HepG2 (cell line): ENCODE results near the gene INHA. TPM values are rescaled to one million over a fixed set of nuclear protein-coding genes. Genes with fewer than 3 reads are reported as not detected.

Experiments
- ATF7 ChIP-seq, 2 experiments: fragments of 450-650 bp in 1 of 2; sonication (generic) in 1 of 2; formaldehyde crosslinking in 1 of 2; IDR thresholded peaks; 2 replicates each; pipeline versions ENCODE4 v1.4.0 to v1.6.1; 2016 to 2020; ENCODE audit warnings: antibody characterized with exemption in 1 of 2, mild to moderate bottlenecking in 1 of 2, missing genetic modification reagents in 1 of 2
- GMEB1 ChIP-seq: sonication (generic); formaldehyde crosslinking; IDR thresholded peaks from 2 replicates; pipeline ENCODE4 v1.5.1; 2020; ENCODE audit warnings: missing genetic modification reagents, mild to moderate bottlenecking, borderline replicate concordance
- HINFP ChIP-seq: sonication (generic); formaldehyde crosslinking; IDR thresholded peaks from 2 replicates; pipeline ENCODE4 v1.4.0; 2020; ENCODE audit warnings: low read depth, mild to moderate bottlenecking, missing genetic modification reagents
- MXD3 ChIP-seq: IDR thresholded peaks from 2 replicates; pipeline ENCODE4 v1.6.1; 2016; ENCODE audit warnings: mild to moderate bottlenecking, missing biosample characterization, missing genetic modification reagents
- NCOR1 ChIP-seq: fragments of 200-600 bp; sonication (generic); IDR thresholded peaks from 2 replicates; pipeline ENCODE4 v1.7.0; 2017; ENCODE audit warnings: antibody characterized with exemption, low read length, borderline replicate concordance
- NR2C2 ChIP-seq: sonication (generic); formaldehyde crosslinking; IDR thresholded peaks from 2 replicates; pipeline ENCODE4 v1.4.0; 2020; ENCODE audit warnings: missing genetic modification reagents, mild to moderate bottlenecking, moderate library complexity, borderline replicate concordance
- NR3C1 ChIP-seq: sonication (generic); formaldehyde crosslinking; IDR thresholded peaks from 2 replicates; pipeline ENCODE4 v1.4.0; 2020; ENCODE audit warnings: missing genetic modification reagents
- POLR2AphosphoS2 ChIP-seq: IDR thresholded peaks from 2 replicates; pipeline ENCODE4 v1.6.1; 2011; ENCODE audit warnings: low read depth, low read length, improper control_type of control experiment
- PPARG ChIP-seq: conservative IDR thresholded peaks from 2 replicates; pipeline ENCODE4 v1.6.1; 2016; ENCODE audit warnings: missing biosample characterization, missing genetic modification reagents
- SP5 ChIP-seq: IDR thresholded peaks from 2 replicates; pipeline ENCODE4 v1.6.1; 2016; ENCODE audit warnings: low read depth, borderline replicate concordance
- TEAD3 ChIP-seq: optimal IDR thresholded peaks from 2 replicates; pipeline ENCODE3; 2016; ENCODE audit warnings: borderline replicate concordance
- TFDP2 ChIP-seq: sonication (generic); formaldehyde crosslinking; IDR thresholded peaks from 2 replicates; pipeline ENCODE4 v1.4.0; 2020; ENCODE audit warnings: missing genetic modification reagents
- ZNF34 ChIP-seq: sonication (generic); formaldehyde crosslinking; IDR thresholded peaks from 2 replicates; pipeline ENCODE4 v1.4.0; 2020; ENCODE audit warnings: mild to moderate bottlenecking, missing genetic modification reagents, borderline replicate concordance
- ZNF629 ChIP-seq: sonication (generic); formaldehyde crosslinking; conservative IDR thresholded peaks from 2 replicates; pipeline ENCODE4 v1.5.0; 2020; ENCODE audit warnings: missing genetic modification reagents
- ZNF687 ChIP-seq: sonication (generic); formaldehyde crosslinking; IDR thresholded peaks from 2 replicates; pipeline ENCODE4 v1.5.1; 2020; ENCODE audit warnings: mild to moderate bottlenecking, missing genetic modification reagents, moderate library complexity
- ZNF691 ChIP-seq: sonication (generic); formaldehyde crosslinking; IDR thresholded peaks from 2 replicates; pipeline ENCODE4 v1.4.0; 2020; ENCODE audit warnings: missing genetic modification reagents, low read depth, mild to moderate bottlenecking, borderline replicate concordance
- ZNF747 ChIP-seq: sonication (generic); formaldehyde crosslinking; IDR thresholded peaks from 2 replicates; pipeline ENCODE4 v1.8.1; 2023; ENCODE audit warnings: missing genetic modification reagents, mild to moderate bottlenecking, borderline replicate concordance
- polyA plus RNA-seq, 8 experiments: library from polyadenylated mRNA; depleted of rRNA in 3 of 8; stranded (reverse) in 7 of 8; unstranded in 1 of 8; fragments of >200 nt; fragmentation: Illumina TruSeq in 4 of 8; extraction: Trizol in 4 of 8; gene quantifications; 2 replicates each; pipeline versions ENCODE4 v1.2.1 to v1.2.3, GENCODE V29; 2011 to 2016; ENCODE audit warnings: low read depth in 4 of 8, missing spikeins in 1 of 8, mixed read lengths in 1 of 8; ENCODE audit not compliant: insufficient read depth in 1 of 8
- total RNA-seq, 5 experiments: library from RNA; depleted of rRNA; stranded (reverse); fragments of >200 nt; fragmentation: Illumina TruSeq; extraction: Trizol; gene quantifications; 2 replicates each; pipeline ENCODE4 v1.2.3, GENCODE V29; 2016; ENCODE audit warnings: low read depth in 1 of 5

Gene INHA
- total and polyA plus RNA-seq, 2 of the 13 experiments (the other 11 are each of a cell fraction or from before 2014, with no cell fraction given) = 4.1 to 15.2 TPM

GRCh38 chr2:219576505-219577388 lies 4.6 kb downstream of the INHA start (continued):
- TF ChIP-seq NR2C2 (CRISPR knock-in tag) = peak; percentile 58; the same call in 1 of the 2 replicates
- peak; percentile 97 for TF ChIP-seq ZNF691
- peak; percentile 96 for TF ChIP-seq ZNF747 (CRISPR knock-in tag)
- peak; percentile 77 for TF ChIP-seq SP5 (CRISPR knock-in tag)
- peak; percentile 70; the same call in 1 of the 2 replicates for TF ChIP-seq NCOR1
- peak; percentile 72 for TF ChIP-seq TEAD3 (CRISPR knock-in tag)
- TF ChIP-seq ZNF687 (CRISPR knock-in tag) = peak; percentile 98
- TF ChIP-seq POLR2AphosphoS2 = no peak
- TF ChIP-seq ZNF629 (CRISPR knock-in tag) = peak; percentile 63
- TF ChIP-seq HINFP (CRISPR knock-in tag) = peak; percentile 75; the same call in 1 of the 2 replicates
- no peak for TF ChIP-seq NR3C1 (CRISPR knock-in tag)
- no peak; the same call in none of the 2 replicates for TF ChIP-seq ATF7 (IDR thresholded peaks at IDR 0.05)
- TF ChIP-seq ATF7 (CRISPR knock-in tag; IDR thresholded peaks at IDR 0.05) = no peak; the same call in none of the 2 replicates
- peak; percentile 58; the same call in 1 of the 2 replicates for TF ChIP-seq GMEB1
- peak; percentile 32; the same call in 1 of the 2 replicates for TF ChIP-seq MXD3 (CRISPR knock-in tag)
- TF ChIP-seq ZNF34 (CRISPR knock-in tag) = 0 out of 2 replicates have a peak, but pooled peaks have one; percentile 92
- TF ChIP-seq PPARG (CRISPR knock-in tag) = peak; percentile 86
- TF ChIP-seq TFDP2 = peak; percentile 79
